Lower leg skin (tissue), 3 donors: ENCODE measurements around the gene GSG1L.

Source experiments
- CTCF ChIP-seq, 3 donors: fragments of 450-650 bp; IDR thresholded peaks; one replicate each; pipeline ENCODE4 v1.5.1; 2016; ENCODE audit warnings: antibody characterized with exemption in 3 of 3, mild to moderate bottlenecking in 3 of 3, moderate library complexity in 2 of 3
- POLR2A ChIP-seq, 2 donors: fragments of 450-650 bp; IDR thresholded peaks; one replicate each; pipeline ENCODE4 v1.6.1; 2016 to 2017; ENCODE audit warnings: antibody characterized with exemption in 2 of 2, mild to moderate bottlenecking in 1 of 2, moderate library complexity in 1 of 2

GRCh38 chr16:27978876-27979275, 84.6 kb downstream of the GSG1L start:
- TF ChIP-seq CTCF (IDR thresholded peaks at IDR 0.05) (no peak), POLR2A (IDR thresholded peaks at IDR 0.05) (no peak)
